GM21576 (cell line): ENCODE measurements around the gene TEX264.

Experiments
- ATAC-seq: cut with Tn5 transposase; IDR thresholded peaks from one replicate; pipeline ENCODE4 v1.9.1; 2021; ENCODE audit warnings: mild to moderate bottlenecking, moderate library complexity; ENCODE audit not compliant: unreplicated experiment

TEX264 gene

DNA sequence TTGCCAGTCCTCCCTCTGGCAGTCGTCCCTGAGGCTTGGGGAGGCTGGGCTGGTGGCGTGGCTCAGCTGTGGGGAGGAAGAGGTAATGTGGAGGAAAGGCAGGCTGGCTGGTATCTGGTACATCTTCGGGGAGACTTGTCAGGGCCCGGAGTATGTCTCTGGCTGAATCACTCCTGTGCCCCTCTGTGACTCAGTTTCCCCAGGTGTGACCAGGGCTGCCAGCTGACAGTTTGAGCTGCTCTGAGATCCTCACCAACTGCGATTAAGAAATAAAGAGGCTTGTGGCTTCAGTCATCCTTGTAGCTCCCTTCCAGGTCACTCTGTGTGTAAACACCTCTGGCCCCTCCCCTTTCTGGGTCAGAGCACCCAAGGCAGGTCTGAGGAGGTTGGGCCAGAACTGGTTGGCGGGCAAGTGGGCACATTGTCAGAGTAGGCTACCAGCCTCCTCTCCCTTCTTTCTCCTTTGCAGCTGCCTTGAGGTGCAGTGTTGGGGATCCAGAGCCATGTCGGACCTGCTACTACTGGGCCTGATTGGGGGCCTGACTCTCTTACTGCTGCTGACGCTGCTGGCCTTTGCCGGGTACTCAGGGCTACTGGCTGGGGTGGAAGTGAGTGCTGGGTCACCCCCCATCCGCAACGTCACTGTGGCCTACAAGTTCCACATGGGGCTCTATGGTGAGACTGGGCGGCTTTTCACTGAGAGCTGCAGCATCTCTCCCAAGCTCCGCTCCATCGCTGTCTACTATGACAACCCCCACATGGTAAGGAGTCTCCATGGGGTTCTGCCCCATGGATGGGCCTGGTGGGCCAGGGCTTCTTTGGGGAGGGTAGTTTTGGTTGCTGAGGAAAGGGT lies 3.0 kb downstream of the TEX264 start:
- no peak for ATAC-seq

DNA sequence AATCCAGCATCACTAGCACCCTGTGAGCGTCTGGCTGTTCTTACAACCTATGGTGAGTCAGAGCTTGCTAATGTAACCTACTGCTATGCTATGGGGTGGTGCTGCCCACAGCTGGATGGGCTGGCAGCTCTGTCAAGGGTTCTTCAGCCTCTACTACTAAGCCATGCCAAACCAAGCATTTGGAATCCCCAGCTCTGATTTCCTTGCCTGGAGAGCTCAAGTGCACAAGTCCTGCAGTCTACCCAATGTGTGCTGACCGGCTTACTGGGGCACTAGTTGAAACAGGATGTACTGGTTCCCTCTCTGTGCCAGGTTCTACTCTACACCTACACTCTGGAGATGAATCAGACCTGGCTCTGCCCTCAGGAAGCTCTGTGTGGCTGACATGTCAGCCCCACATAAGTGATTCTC lies 4.2 kb downstream of the TEX264 start:
- ATAC-seq = no peak

DNA sequence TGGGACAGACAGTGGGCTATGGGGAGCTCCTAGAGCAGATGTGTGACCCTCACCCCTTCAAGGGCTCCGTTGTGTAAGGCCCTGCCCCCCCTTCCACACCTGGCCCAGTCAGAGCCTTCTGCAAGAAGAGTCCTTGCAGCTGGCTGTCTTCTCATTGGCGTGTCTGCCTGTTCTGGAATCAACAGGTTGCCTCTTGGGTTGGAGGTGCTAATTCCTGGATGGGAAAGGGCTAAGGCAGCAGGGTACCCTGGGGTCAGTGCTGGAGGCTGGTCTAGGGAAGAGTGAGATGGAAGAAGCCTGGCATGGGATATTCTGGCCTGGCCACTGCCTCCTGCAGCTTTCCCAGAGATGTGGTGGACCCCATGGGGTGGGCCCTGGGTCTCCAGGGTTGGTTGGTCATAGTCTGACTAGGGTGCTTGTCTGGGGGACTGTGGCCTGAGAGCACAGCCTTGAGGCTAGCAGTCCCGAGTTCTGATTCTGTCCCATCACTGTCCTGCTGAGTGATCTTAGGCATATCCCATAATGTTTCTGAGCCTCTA lies 5.1 kb downstream of the TEX264 start:
- no peak for ATAC-seq

DNA sequence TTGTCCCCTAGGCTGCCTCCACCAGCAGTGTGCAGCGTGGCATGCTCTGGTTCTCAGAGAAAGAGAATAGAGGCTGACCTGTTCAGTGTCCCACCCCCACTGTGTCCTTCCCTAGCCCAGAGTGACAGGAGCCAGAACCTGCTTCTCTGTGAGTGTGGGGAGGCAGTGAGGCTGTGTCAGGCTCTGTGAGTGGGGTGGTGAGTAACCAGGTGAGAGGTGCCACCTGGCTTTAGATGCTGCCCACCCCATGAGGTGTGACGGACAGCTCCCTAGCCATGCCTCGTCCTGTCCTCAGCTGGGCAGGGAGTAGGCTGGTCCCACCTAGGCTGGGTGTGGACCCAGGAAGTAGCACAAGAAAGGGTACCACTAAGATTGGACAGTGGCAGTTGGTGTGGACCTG lies 6.3 kb downstream of the TEX264 start:
- no peak for ATAC-seq

DNA sequence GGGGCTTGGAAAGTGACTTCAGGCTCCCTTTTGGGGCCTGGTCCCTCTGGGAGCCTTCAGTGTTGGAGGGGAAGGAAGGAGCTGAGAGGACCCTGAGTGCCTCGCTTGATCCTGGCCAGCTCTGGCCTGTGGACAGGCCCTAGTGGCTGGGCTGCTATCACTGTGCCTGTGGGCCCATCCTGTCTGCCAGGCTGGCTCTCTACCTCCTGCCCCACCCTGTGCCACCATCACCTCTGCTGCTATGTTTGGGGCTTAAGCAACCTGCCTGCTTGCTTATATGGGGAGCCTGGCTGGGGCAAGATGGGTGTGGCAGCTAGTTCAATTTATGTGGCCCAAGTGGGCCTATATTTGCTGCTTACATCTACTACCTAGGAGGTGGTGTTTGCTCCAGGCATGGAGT lies 7.1 kb downstream of the TEX264 start:
- ATAC-seq = no peak

DNA sequence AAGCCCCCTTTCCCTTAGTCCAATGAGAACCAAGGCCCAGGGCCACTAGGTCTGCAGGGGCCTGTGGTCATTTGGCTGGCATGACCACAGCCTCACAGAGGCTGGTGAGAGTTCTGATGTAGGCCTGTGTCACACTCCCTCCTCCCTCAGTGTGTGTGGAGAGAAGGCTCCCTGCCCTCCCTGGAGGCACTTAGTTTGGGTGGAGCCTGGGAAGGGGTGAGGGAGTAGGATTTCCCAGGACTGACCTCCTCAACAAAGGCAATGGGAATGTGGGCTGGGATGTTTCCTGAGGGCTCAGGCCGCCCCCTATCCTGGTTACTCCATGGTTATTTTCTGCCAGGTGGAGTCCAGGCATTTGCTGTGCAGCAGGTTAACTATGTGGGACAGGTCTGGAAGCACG lies 7.6 kb downstream of the TEX264 start:
- no peak for ATAC-seq

DNA sequence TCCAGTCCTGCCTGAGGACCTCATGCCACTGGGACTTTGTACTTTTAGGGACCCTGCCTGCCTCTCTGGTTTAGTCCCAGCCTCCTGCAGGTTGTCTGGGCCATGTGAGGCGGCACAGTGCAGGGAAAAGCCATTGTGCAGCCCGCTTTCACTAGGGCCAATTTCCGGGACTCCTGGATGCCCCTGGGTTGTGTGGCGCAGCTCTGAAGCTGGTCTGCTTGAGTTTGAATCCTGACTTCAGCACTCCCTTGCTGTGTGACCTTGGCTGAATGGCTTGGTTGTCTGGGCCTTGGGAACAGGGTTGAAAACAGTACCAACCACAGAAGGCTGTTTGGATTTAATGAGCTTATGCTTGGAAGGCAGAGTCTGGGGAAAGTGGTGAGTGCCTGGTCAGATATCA lies 8.3 kb downstream of the TEX264 start:
- ATAC-seq = no peak

DNA sequence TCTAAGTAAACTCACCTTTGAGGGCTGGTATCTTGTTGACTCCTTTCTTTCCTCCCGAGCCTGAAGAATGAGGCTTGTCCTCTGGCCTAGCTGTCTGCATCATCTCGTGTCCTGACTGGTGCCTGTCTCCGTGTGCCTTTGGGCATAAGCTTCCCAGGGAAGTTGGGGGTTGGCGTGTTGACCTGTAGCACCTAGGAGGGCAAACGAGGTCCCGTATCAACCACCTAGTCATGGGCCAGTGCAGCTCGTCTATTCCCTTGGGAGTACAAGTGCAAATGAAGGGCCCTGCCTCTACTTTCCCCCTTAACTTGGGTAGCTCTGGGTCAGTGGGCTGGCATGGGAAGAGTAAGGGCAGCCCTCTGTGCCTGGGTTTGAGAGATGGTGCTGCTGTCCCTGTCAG lies 8.7 kb downstream of the TEX264 start:
- ATAC-seq = no peak

DNA sequence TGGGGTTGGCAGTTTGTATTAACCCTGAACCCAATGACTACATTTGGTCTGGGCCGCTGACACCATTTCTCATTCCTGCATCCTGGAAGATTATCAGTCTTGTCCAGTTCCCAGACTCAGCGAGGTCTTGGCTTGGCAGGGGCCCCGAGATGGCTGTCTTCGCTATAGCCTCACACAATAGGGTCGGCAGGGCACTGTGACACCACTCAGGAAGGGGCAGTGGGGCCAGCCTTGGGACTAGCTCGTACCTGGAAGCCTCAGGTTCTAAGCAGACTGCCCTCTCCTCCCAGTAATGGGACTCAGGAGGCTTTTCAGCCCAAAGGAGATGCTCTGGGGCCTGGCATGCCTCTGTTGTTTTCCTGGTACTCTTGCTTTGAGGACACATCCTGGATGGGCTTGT lies 9.1 kb downstream of the TEX264 start:
- ATAC-seq = no peak

DNA sequence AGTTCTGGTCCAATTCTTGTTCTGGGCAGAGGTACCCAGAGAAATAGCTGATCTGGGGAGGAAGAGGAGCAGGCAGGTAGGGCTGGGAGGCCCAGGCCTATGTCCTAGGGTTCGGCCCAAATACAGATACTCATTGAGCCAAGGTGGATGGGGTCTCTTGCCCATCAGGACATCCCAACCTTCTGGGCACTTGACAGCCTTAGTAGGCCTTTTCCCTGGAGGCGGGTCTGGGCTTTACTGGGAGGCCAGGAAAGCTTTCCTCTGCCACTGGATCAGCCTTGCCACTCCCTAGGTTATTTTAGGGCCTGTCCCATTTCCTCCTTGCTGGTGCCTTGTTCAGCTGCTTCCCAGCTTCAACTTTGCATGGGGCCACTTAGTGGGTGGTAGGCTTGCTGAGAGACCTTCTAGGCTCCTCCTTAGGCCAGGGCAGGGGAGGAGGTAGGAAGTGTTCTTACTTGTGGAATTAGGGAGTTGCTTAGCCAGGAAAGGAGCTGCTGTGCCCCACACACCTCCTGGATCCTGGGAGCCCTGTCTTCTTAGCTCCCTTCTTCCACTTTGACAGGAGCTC lies 9.7 kb downstream of the TEX264 start:
- no peak for ATAC-seq

DNA sequence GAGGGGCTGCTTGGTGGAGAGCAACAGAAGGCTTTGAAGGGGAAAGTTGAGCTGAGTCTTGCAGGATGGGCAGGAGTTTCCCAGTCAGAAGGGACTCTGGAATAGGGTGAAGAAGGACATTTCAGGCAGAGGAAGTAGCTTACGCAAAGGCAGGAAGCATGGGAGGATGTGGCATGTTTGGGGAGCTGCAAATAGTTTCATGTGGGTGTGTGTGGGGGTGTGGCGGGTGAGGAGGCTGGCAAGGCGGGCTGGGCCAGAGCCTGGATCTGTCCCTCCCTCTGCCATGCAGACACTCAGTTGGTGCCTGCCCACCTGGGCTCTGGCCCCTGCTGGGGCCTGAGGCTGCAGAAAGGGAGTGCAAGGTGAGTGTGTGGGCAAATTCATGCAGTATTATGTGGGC lies 10.4 kb downstream of the TEX264 start:
- no peak for ATAC-seq

DNA sequence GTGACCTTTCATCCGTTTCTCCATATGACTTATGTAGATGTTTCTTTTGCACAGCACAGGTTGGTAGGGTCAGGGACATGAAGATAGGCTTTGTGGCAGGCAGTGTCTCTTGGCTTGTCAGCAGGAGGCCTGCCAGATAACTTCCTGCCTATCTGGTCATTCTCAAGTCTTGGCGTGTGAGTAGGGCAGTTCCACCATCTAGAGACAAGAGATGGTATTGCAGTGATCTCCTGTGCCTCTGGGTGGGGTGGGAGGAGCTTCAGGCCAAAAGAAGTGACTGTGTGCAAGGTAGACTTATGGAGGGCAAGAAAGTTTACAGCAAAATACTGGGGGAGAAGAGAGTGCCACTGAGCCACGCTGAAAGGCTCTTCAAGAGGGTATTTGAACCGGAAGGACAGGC lies 11.0 kb downstream of the TEX264 start:
- peak; percentile 83 for ATAC-seq

DNA sequence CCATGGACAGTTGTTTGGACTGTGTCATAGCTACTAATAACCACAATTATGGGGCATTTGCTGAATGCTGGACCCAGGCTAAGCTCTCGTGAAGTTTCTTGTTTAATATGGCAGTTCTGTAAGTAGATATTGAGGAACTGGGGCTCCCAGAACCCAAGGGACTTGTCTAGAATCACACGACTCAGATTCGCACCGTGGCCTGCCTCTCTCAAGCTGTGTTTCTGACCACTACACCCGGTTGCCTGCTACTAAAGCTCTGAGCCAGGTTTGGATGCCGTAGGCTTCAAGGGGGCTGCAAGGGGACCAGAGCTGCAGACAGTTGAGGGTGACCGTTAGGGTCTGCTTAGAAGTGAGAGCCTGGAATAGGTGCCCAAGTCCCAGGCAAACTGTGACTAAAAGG lies 11.5 kb downstream of the TEX264 start:
- no peak for ATAC-seq

DNA sequence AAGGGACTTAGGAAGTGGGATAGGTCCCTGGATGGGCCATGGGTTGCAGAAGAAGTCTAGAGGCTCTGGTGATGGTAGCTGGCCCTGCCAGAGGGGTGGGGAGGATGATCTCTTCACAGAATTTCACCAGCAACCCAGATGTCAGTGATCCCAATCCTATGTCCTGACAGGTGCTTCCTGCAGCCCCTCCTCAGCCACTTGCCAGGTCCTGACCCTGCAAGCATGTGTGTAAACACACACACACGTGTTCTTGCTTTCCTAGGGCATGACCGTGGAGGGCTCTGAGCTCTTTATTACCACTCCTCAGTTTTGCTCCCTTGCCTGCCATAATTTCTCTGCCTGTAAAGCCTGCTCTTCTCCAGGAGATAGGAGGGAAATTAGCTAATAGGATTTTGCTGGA lies 12.5 kb downstream of the TEX264 start:
- no peak for ATAC-seq

DNA sequence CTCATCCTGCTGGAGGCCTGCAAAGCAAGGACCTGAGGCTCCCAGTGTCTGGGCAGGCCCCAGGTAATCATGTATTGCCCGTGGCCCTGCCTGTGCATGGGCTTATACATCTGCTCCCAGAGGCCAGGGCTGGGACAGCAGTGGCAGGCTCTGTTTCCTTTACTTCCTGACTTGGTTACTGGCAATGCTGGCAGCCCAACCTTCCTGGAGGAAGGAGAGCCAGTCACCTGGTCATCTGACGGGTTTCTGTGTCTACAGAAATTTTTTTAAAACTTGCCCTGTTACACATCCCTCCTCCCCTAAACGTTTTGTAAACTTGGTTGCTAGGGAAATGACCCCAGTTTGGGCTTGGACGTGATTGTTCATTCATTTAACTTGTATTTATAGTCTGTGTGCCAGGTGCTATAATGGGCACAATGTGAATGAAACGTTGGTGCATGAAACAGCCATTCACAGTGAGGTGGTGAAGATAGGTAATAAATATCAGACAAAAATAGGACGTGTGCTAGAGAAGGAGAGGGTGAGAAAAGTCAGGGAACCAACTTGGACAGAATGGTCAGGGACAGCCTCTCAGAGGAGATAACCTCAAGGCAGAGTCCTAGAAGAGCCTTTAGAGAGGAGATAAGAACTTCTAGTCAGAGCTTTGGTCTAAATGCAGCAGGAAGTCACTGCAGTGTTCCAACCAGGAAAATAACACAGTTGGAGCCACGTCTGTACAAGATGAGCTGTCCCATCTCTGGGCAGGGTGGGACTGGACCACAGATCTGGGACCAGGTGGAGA lies 14.1 kb downstream of the TEX264 start:
- no peak for ATAC-seq

DNA sequence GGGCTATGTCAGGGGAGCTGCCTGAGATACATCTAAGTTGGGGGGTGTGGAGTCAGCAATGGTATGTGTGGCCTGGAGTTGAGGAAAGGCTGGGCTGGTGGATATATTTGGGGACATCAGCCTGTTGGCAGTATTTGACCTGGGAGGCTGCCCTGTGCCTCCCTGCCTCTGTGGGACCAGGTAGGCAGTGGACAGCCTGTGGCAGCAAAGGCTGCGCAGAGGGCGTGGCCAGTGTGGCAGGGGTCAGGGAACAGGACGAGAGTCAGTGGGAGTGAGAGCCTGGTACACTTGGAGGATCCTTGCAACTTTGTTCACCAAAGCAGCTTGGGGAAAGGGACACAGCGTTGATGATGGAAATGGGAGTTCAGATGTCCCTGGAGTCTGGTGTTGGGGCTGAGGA lies 15.0 kb downstream of the TEX264 start:
- ATAC-seq = no peak

DNA sequence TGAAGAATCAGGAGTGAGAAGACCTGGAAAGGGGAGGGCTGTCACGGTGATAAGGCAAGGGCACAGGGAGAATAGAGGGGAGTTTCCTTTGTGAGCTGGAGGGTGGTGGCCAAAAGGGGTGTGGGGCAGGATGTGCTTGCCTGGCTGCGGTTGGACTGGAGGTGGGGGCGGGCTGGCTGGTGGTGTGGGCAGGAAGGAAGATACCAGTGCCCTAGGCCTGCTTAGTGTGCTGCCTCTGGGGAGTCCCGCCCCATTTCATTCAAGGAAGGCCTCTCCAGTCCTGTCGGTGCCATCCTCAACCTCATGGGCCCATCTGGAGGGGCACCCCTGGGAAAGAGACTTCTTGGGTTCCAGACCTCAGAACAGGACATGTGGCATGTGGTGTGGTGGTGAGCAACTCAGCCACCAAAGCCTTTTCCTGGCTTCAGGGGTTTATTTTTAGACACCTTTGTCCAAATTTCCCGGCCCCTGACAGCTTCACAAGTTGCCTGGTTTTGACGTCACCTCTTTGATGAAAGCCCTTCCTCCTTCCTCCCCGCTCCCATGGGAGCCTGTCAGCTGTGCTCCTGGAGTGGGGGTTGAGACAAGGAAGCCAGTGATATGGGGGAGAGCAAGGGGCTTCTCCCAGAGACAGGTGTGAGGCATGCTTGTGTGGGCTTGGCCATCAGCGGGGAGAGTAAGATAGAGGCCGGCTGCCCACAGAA lies 15.6 kb downstream of the TEX264 start:
- no peak for ATAC-seq

DNA sequence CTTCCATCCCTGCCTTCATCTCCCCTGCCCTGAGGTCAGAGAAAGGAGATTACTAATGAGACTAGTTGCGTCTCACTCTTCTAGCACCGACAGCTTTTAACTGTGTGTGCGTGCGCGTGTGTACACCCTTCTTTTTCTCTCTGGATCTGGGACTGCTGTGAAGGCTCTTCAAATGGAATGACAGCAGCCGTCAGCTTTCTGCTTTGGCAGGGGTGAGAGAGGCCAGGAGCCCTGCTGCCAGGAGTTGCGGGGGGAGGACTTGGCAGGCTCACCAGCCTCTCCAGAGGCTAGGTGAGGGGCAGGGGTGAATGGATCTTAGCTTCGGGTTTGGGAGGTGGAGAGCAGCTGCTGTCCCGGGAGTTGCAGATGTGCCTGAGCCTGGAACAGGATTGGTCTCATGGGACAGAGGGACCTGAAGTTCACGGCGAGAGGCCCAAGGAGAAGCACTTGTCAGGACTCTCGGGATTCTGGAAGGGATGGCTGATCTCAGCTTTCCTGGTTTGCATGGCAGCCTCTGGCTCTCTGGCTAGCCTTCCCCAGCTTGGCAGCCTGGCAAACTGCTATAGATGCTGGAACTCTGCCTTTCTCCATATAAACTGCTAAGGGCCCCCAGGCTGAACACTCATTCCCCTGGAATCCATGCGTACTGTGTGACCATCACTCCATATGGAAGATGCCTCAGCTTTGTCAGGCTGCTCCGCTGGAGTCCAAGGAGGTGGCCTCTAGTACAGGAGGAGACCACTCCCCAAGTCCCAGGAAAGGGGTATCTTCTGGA lies 16.6 kb downstream of the TEX264 start:
- no peak for ATAC-seq

DNA sequence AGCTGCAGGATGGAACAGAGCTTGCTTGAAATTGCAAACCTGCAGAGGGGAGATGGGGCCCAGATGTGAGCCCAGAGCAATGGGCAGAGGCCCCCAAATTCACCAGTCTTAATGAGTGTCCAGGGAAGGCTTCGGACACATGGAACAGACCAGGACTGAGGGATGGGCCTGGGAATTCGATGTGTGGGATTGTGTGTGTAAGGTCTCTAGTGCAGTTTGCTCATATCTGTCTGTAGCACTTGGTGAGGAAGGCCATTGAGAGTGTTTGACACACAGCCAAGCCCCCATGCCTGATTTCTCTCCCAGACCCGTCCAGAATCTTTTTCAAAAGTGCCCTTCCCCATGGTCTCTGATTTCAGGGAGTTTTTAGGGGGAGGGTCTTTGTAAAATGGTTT lies 17.2 kb downstream of the TEX264 start:
- ATAC-seq = no peak

DNA sequence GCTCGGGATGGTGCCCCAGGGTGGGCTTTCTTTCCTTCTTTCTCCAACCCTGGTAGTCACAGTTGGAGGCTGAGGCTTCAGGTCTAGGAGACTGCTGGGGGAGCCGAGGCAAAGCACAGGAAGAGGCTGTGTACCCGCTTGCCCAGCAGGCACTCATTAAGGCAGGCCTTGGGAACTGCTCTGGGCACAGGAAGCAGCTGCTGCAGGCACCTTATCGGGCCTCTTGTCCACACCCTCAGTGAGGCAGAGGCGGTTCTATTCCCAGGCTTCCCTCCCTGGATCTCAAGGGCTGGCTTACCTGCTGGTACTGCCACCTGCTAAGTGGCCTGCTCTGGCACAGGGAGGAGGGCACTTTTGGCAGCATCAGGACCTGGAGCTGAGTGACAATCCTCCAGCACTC lies 20.0 kb downstream of the TEX264 start:
- no peak for ATAC-seq
